SK-N-SH treated with all-trans-retinoic acid at 6 μM for 48 hours (cell line): ENCODE measurements around the gene CPA5.

Experiments used
- ATAC-seq: fragments of 200-7000 bp; cut with Tn5 transposase; 3 replicates; pipeline ENCODE4 v1.9.1; 2020; ENCODE audit warnings: mild to moderate bottlenecking, moderate library complexity
- ARNTL ChIP-seq: fragments of 450-650 bp; formaldehyde crosslinking; IDR thresholded peaks from 2 replicates; pipeline ENCODE4 v1.5.0; 2020; ENCODE audit warnings: low read depth, mild to moderate bottlenecking, moderate library complexity, borderline replicate concordance
- BACH2 ChIP-seq: fragments of 250-450 bp; sonication (Bioruptor Pico); IDR thresholded peaks from 2 replicates; pipeline ENCODE4 v1.9.0; 2021; ENCODE audit warnings: mild to moderate bottlenecking, borderline replicate concordance
- CREB5 ChIP-seq: fragments of 250-450 bp; sonication (Bioruptor Pico); IDR thresholded peaks from 2 replicates; pipeline ENCODE4 v1.5.1; 2020; ENCODE audit warnings: low read depth, mild to moderate bottlenecking, moderate library complexity
- CSDC2 ChIP-seq: fragments of 250-450 bp; sonication (Bioruptor Pico); IDR thresholded peaks from 2 replicates; pipeline ENCODE4 v1.5.0; 2020; ENCODE audit warnings: mild to moderate bottlenecking, moderate library complexity
- ESRRG ChIP-seq: fragments of 250-450 bp; sonication (Bioruptor Pico); IDR thresholded peaks from 2 replicates; pipeline ENCODE4 v1.6.1; 2021; ENCODE audit warnings: mild to moderate bottlenecking
- GLIS3 ChIP-seq: fragments of 250-450 bp; sonication (Bioruptor Pico); IDR thresholded peaks from 2 replicates; pipeline ENCODE4 v1.5.0; 2020; ENCODE audit warnings: mild to moderate bottlenecking, moderate library complexity
- ISL1 ChIP-seq: fragments of 250-450 bp; sonication (Bioruptor Pico); IDR thresholded peaks from 2 replicates; pipeline ENCODE4 v2.1.2; 2022; ENCODE audit warnings: mild to moderate bottlenecking, moderate library complexity
- OSR1 ChIP-seq: fragments of 250-450 bp; sonication (Bioruptor Pico); IDR thresholded peaks from 2 replicates; pipeline ENCODE4 v1.8.0; 2022; ENCODE audit warnings: moderate library complexity, mild to moderate bottlenecking, inconsistent platforms
- PATZ1 ChIP-seq: fragments of 250-450 bp; sonication (Bioruptor Pico); IDR thresholded peaks from 2 replicates; pipeline ENCODE4 v1.8.0; 2020; ENCODE audit warnings: mild to moderate bottlenecking, moderate library complexity, borderline replicate concordance
- PPARA ChIP-seq: fragments of 250-450 bp; sonication (Bioruptor Pico); IDR thresholded peaks from 2 replicates; pipeline ENCODE4 v1.5.0; 2020; ENCODE audit warnings: mild to moderate bottlenecking, borderline replicate concordance
- RARB ChIP-seq: fragments of 250-450 bp; sonication (Bioruptor Pico); IDR thresholded peaks from 2 replicates; pipeline ENCODE4 v1.8.0; 2021; ENCODE audit warnings: mild to moderate bottlenecking, moderate library complexity
- TCF4 ChIP-seq: fragments of 250-450 bp; sonication (Bioruptor Pico); IDR thresholded peaks from 2 replicates; pipeline ENCODE4 v1.8.0; 2021; ENCODE audit warnings: mild to moderate bottlenecking, moderate library complexity, borderline replicate concordance
- TOX ChIP-seq: fragments of 250-450 bp; sonication (Bioruptor Pico); IDR thresholded peaks from 2 replicates; pipeline ENCODE4 v1.8.0; 2021; ENCODE audit warnings: mild to moderate bottlenecking, moderate library complexity, borderline replicate concordance
- TSHZ2 ChIP-seq: fragments of 250-450 bp; sonication (Bioruptor Pico); IDR thresholded peaks from 2 replicates; pipeline ENCODE4 v1.5.0; 2020; ENCODE audit warnings: mild to moderate bottlenecking, moderate library complexity
- ZC3H10 ChIP-seq: fragments of 250-450 bp; sonication (Bioruptor Pico); IDR thresholded peaks from 2 replicates; pipeline ENCODE4 v1.5.1; 2021; ENCODE audit warnings: mild to moderate bottlenecking, moderate library complexity
- ZFP3 ChIP-seq: fragments of 250-450 bp; sonication (Bioruptor Pico); IDR thresholded peaks from 2 replicates; pipeline ENCODE4 v1.5.0; 2020; ENCODE audit warnings: mild to moderate bottlenecking, moderate library complexity
- ZNF70 ChIP-seq: fragments of 450-650 bp; formaldehyde crosslinking; IDR thresholded peaks from 2 replicates; pipeline ENCODE4 v1.5.0; 2020; ENCODE audit warnings: mild to moderate bottlenecking, moderate library complexity
- ZNF8 ChIP-seq: fragments of 450-650 bp; formaldehyde crosslinking; IDR thresholded peaks from 2 replicates; pipeline ENCODE4 v1.5.0; 2020; ENCODE audit warnings: mild to moderate bottlenecking, moderate library complexity
- TF ChIP-seq, protein P1 (sequence below): fragments of 250-450 bp; sonication (Bioruptor Pico); IDR thresholded peaks from 2 replicates; pipeline ENCODE4 v1.8.0; 2021; ENCODE audit warnings: low read depth, mild to moderate bottlenecking, moderate library complexity, borderline replicate concordance
- TF ChIP-seq, protein P2 (sequence below): fragments of 250-450 bp; sonication (Bioruptor Pico); IDR thresholded peaks from 2 replicates; pipeline ENCODE4 v1.5.1; 2021; ENCODE audit warnings: mild to moderate bottlenecking, moderate library complexity

The CPA5 gene

GRCh38 chr7:130363026-130363847 is 18.6 kb downstream of the CPA5 start:
- peak; percentile 31; the same call in 1 of the 2 replicates for TF ChIP-seq ISL1
- no peak for TF ChIP-seq PPARA (CRISPR knock-in tag)
- TF ChIP-seq ZFP3 (CRISPR knock-in tag): peak; percentile 74
- TF ChIP-seq TSHZ2 (CRISPR knock-in tag): no peak
- TF ChIP-seq TOX: no peak
- no peak for TF ChIP-seq CREB5 (CRISPR knock-in tag)
- TF ChIP-seq ESRRG (CRISPR knock-in tag): no peak
- TF ChIP-seq OSR1 (CRISPR knock-in tag): no peak
- TF ChIP-seq ZNF70: no peak
- TF ChIP-seq ZC3H10 (CRISPR knock-in tag): no peak
- TF ChIP-seq RARB (CRISPR knock-in tag): no peak
- TF ChIP-seq, protein P1, sequence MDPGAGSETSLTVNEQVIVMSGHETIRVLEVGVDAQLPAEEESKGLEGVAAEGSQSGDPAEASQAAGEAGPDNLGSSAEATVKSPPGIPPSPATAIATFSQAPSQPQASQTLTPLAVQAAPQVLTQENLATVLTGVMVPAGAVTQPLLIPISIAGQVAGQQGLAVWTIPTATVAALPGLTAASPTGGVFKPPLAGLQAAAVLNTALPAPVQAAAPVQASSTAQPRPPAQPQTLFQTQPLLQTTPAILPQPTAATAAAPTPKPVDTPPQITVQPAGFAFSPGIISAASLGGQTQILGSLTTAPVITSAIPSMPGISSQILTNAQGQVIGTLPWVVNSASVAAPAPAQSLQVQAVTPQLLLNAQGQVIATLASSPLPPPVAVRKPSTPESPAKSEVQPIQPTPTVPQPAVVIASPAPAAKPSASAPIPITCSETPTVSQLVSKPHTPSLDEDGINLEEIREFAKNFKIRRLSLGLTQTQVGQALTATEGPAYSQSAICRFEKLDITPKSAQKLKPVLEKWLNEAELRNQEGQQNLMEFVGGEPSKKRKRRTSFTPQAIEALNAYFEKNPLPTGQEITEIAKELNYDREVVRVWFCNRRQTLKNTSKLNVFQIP: no peak
- peak; percentile 21; the same call in 1 of the 2 replicates for TF ChIP-seq PATZ1 (CRISPR knock-in tag)
- TF ChIP-seq BACH2 (CRISPR knock-in tag): no peak
- no peak for TF ChIP-seq ZNF8 (CRISPR knock-in tag)
- TF ChIP-seq, all 23 proteins: peak for 3
- peak; percentile 87 for ATAC-seq

GRCh38 chr7:130364451-130364850 is 19.8 kb downstream of the CPA5 start:
- no peak for ATAC-seq
- TF ChIP-seq ZFP3 (CRISPR knock-in tag): no peak
- no peak for TF ChIP-seq ISL1
- TF ChIP-seq CREB5 (CRISPR knock-in tag): no peak
- no peak for TF ChIP-seq TOX
- TF ChIP-seq RARB (CRISPR knock-in tag): no peak
- no peak for TF ChIP-seq TCF4
- TF ChIP-seq ARNTL (CRISPR knock-in tag): no peak
- TF ChIP-seq ZC3H10 (CRISPR knock-in tag): no peak
- TF ChIP-seq BACH2 (CRISPR knock-in tag): no peak
- no peak for TF ChIP-seq CSDC2 (CRISPR knock-in tag)
- TF ChIP-seq, protein P1: no peak
- no peak for TF ChIP-seq PPARA (CRISPR knock-in tag)
- TF ChIP-seq TSHZ2 (CRISPR knock-in tag): no peak
- no peak for TF ChIP-seq ZNF8 (CRISPR knock-in tag)
- TF ChIP-seq, protein P2, sequence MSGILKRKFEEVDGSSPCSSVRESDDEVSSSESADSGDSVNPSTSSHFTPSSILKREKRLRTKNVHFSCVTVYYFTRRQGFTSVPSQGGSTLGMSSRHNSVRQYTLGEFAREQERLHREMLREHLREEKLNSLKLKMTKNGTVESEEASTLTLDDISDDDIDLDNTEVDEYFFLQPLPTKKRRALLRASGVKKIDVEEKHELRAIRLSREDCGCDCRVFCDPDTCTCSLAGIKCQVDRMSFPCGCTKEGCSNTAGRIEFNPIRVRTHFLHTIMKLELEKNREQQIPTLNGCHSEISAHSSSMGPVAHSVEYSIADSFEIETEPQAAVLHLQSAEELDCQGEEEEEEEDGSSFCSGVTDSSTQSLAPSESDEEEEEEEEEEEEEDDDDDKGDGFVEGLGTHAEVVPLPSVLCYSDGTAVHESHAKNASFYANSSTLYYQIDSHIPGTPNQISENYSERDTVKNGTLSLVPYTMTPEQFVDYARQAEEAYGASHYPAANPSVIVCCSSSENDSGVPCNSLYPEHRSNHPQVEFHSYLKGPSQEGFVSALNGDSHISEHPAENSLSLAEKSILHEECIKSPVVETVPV (CRISPR knock-in tag): no peak
- TF ChIP-seq GLIS3 (CRISPR knock-in tag): no peak
